Measurements from ENCODE around the gene FOXN1.

Gene FOXN1

DNA sequence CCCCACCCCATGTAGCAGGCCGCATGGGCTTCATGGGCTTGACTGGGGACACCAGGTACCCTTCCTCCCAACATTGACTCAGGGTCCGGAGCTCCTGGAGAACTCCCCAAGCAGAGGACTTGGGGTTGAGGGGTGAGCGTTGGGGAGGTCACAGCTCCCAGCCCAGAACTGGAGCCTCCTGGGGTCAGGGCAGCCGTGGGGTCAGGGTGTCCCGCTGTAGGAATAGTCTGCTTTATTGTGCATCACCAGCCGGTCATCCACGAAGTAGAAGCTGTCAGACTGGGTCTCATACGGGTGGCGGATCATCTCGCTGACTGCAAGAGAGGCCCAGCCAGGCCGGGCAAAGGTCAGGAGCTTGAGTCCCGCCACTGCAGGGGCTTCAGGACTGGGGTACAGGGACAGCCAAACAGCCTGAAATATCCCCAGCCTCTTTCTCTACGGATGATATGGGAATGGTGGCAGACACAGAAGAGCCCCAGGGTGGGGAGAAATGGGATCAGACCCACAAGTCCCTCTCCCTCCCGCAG is 41.0 kb downstream of the FOXN1 start:
- no peak for DNase-seq (ENCODE audit: low read depth)

DNA sequence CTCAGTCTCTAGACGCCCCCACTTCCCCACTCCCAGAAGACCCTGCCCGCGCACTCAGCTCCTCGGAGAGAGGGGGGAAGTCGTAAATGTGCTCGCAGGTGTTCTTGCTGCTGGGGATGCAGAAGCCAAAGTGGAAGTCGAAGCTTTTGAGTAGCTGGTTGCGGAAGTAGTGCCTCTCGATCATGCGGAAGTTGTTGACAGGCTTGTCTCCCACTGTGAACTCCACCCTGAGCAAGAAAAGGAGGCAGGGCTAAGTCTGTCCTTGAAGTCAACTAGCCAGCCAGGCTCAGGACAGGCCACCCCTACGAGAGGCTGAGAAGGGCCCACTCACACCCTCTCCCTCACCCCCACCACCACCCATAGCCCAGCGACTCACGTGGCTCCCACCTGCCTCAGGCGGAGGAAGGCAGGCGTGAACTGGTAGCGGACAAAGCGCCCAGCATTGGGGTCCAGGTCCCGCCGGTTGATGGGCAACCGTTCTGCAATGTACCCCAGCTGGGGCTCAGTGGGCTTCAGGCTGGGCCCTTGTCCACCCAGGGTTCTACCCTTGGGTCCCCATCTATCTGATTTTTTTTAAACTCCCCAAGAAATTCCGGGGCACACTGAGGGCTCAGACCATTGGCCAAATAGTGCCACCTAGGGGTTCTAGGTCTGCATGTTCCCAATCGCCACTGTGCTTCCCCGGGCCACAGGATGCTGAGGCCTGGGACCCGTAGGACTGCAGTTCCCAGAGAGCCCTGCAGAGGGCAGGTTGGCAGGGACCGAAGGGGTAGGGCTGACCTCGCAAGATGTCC is 41.7 kb downstream of the FOXN1 start:
- peak; percentile 54 for DNase-seq (ENCODE audit: low read depth)

GRCh38 chr17:28548417-28549130 is 42.4 kb downstream of the FOXN1 start:
- DNase-seq (ENCODE audit: low read depth): no peak

GRCh38 chr17:28549236-28550132 is 43.3 kb downstream of the FOXN1 start:
- no peak for DNase-seq (ENCODE audit: low read depth)

DNA sequence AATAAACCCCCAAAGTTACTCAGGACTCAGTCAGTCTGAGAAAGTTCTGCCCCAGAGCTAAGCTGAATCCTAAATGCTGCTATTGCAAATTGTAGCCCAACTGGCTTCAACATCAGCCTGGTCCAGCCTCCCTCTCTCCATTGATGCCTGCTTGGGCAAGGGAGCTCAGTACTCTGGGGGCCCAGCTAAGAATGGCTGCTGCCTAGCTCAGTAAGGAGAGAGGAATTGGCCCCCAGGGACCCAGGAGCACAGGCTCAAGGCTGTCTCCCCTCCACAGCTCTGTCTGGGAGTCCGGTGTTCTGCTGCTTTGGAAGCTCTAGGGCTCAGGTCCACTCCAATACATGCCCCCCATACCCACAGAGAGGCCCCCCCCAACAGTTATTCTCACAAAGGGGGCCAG is 44.7 kb downstream of the FOXN1 start:
- DNase-seq (ENCODE audit: low read depth): no peak

GRCh38 chr17:28551421-28552175 is 45.5 kb downstream of the FOXN1 start:
- DNase-seq (ENCODE audit: low read depth): no peak

DNA sequence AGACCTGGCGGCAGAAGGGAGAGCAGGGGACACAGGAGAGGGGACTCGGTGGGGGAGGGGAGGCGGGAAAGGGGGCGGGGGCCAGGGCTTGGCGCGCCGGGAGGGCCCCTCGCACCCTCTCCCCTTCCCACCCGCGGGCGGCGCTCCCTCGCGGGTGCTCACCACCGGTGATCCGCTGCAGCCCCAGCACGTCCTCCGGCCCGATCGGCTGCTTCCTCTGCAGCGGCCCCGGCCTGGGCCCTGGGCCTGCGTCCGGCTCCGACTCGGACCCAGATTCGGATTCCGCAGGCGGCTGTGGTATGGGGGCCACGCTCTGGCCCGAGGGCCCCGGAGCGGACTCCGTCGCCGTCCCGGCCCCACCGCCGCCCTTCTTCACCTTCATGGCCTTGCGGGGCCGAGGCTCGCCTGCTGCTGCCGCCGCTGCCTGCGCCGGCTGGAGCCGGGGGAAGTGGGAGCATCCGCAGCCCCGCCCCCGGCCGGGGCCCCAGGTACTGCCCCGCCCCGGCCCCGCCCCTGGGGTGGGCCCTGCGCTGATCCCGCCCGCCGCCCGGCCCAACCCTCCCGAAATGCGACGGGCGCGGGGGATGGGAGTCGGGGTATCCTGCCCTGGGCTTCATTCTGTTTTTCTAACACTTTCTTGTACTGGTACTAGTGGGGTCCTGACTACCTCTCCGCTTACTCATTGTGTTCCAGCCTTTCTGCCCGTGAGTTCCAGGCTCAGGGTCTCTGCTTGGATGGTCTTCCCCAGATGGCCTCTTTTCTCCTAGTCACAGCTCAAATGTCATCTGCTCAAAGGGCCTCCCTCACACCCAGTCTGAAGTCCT is 46.2 kb downstream of the FOXN1 start, which contains the start of gene UNC119:
Gene UNC119 (minus strand): TSS at position 449 of the 824 bp plus-strand sequence. CDS start 67 bp downstream, at position 382.
- peak; percentile 69 for DNase-seq (ENCODE audit: low read depth)

DNA sequence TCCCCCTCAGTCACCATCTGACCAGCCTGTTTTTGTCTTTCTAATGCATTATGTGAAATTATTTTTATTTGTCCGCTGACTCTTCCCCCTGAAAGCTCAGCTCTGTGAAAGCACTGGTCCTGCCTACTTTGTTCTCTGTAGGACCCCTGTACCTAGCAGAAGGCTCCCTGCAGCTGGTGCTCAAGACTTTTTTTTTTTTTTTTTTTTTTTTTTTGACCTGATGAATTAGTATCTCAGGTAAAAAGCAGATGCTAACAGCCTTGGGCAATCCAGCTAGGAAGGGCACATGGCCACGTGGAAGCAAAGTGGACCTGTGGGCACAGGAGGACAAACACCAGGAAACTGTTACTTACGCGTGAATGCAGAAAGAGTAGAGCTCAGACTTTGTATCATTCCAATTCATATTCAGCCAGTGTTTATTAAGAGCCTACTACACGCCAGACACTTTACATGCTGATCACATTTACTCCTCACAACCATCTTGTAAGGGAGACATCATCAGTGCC is 46.9 kb downstream of the FOXN1 start:
- no peak for DNase-seq (ENCODE audit: low read depth)

GRCh38 chr17:28554565-28554964 is 48.4 kb downstream of the FOXN1 start:
- no peak for DNase-seq (ENCODE audit: low read depth)

GRCh38 chr17:28555022-28555421 is 48.9 kb downstream of the FOXN1 start:
- no peak for DNase-seq (ENCODE audit: low read depth)

DNA sequence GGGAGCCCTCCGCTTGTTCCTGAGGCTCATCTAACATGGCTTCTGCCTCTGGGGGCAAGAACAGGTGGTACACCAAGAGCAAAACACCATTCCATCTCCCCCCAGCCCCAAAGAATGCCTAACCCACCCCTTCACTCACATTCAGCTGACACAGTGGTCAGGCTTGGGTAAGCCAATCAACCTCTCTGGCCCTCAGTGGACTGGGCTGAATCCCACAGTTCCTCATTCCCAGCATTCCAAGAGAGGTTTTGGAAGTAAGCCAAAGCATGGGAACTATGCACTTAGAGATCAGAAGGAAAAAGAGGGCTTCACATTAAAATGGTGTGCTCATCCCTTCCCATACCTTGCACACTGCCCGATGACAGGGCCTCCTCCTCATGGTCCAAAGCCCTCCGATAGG is 57.3 kb downstream of the FOXN1 start:
- DNase-seq (ENCODE audit: low read depth): peak; percentile 72

DNA sequence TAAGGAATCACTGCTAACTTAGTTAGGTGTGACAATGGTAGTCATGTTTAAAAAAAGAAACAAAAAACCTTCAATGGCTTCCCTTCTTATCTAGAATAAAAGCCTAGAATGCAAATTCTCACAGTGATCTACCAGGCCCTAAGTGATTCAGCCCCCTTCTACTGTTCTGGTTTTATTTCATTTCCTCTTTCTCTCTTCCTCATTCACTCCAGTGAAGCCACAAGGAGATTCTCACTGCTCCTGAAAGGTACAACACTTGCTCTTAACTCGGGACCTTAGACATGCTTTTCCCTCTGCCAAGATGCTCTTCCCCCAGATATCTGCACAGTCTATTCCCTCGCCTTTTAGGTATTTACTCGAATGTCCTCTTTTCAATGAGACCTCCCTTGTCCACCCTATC is 61.5 kb downstream of the FOXN1 start:
- DNase-seq (ENCODE audit: low read depth): no peak

GRCh38 chr17:28569446-28569845 is 63.3 kb downstream of the FOXN1 start:
- no peak for DNase-seq (ENCODE audit: low read depth)

- no peak for DNase-seq (ENCODE audit: low read depth)
Observed at GRCh38 chr17:28570716-28571360, 64.7 kb downstream of the FOXN1 start.

GRCh38 chr17:28571361-28572122 is 65.4 kb downstream of the FOXN1 start, which contains the start of gene PIGS:
Gene PIGS, minus strand, starts transcription at chr17:28571524. Its CDS starts 28 bp downstream, at chr17:28571496.
- peak; percentile 93 for DNase-seq (ENCODE audit: low read depth)

DNA sequence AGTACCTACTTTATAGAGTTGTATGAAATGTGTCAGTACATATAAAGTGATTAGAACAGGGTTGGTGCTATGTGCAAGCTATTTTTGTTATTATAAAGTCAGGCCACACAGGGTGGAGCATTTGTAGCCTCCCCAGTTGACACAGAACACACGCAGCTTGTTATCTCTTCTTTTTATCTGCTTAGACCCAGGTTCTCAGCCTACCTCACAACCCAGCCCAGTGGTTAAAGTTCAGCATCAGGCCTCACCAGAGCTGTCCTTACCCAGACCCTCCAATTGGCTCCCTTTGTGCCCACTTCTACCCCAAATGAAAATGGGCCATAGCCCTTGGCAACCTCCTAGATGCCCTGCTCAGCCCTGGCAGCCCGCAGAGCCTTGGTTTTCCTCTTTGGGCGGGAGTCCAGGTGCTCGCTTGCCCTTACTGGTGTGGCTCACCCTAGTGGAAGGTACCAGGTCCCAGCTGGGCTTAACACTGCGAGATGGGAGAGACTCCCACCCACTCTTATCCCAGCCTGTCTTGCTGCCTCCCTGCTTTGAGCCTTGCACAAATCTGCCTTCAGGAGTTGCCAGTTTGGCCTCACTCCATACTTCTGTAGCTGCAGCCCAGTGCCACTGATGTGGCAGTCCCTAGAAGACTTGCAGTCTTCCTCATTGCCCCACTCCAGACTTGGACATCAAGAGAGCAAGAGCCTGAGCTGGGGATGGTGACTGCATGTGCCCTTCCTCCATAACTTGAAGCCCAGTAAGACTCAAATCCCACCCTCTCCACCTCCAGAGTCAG is 66.3 kb downstream of the FOXN1 start:
- no peak for DNase-seq (ENCODE audit: low read depth)

- no peak for DNase-seq (ENCODE audit: low read depth)
Observed at GRCh38 chr17:28573040-28573380, 66.9 kb downstream of the FOXN1 start.

GRCh38 chr17:28573521-28573920 is 67.4 kb downstream of the FOXN1 start:
- DNase-seq (ENCODE audit: low read depth): no peak

Data from iris pigment epithelial cell (primary cell).